DOHH2 (cell line): ENCODE measurements around the gene LAMA2.
"Not testable (repeated sequence)": the region's sequence is repeated elsewhere in the genome, so short reads cannot be mapped to it uniquely, and the experiment has no call there.

ENCODE experiments used
- H3F3A ChIP-seq: fragments of 200-600 bp; sonication (generic), shearing (Covaris generic); 2 replicates; pipeline ENCODE4 v1.6.0; 2016; ENCODE audit warnings: antibody characterized with exemption, mild to moderate bottlenecking; ENCODE audit not compliant: control insufficient read depth, insufficient read depth
- H3K27ac ChIP-seq: fragments of 200-600 bp; sonication (generic); 2 replicates; pipeline ENCODE4 v1.5.1; 2014; ENCODE audit warnings: low read depth, mild to moderate bottlenecking, low read length, moderate library complexity
- H3K27me3 ChIP-seq: fragments of 200-600 bp; sonication (generic); 2 replicates; pipeline ENCODE4 v1.6.1; 2014; ENCODE audit warnings: mild to moderate bottlenecking, low read length, mixed read lengths; ENCODE audit not compliant: control insufficient read depth
- H3K36me3 ChIP-seq: fragments of 200-600 bp; sonication (generic); 2 replicates; pipeline ENCODE4 v1.6.1; 2014; ENCODE audit warnings: mild to moderate bottlenecking, low read length, moderate library complexity, mixed read lengths; ENCODE audit not compliant: control insufficient read depth
- H3K4me1 ChIP-seq: fragments of 200-600 bp; sonication (generic); 2 replicates; pipeline ENCODE4 v1.6.1; 2014; ENCODE audit warnings: mild to moderate bottlenecking, low read length, mixed read lengths; ENCODE audit not compliant: control insufficient read depth
- H3K4me2 ChIP-seq: fragments of 200-600 bp; sonication (generic); 2 replicates; pipeline ENCODE4 v1.6.0; 2014; ENCODE audit warnings: mild to moderate bottlenecking, low read length, moderate library complexity
- H3K4me3 ChIP-seq: fragments of 200-600 bp; sonication (generic); 2 replicates; pipeline ENCODE4 v1.5.1; 2014; ENCODE audit warnings: mild to moderate bottlenecking, low read length, mixed read lengths
- H3K79me2 ChIP-seq: fragments of 200-600 bp; sonication (generic); 2 replicates; pipeline ENCODE4 v1.6.1; 2014; ENCODE audit warnings: mild to moderate bottlenecking, low read length, mixed read lengths; ENCODE audit not compliant: control insufficient read depth
- H3K9me2 ChIP-seq: fragments of 200-600 bp; sonication (generic); replicated peaks from 2 replicates; pipeline ENCODE4 v1.6.1; 2014; ENCODE audit warnings: mild to moderate bottlenecking, low read length, mixed read lengths; ENCODE audit not compliant: control insufficient read depth
- H3K9me3 ChIP-seq: fragments of 200-600 bp; sonication (generic); 2 replicates; pipeline ENCODE4 v1.6.1; 2014; ENCODE audit warnings: antibody characterized with exemption, low read length, mixed read lengths; ENCODE audit not compliant: control insufficient read depth, insufficient read depth
- H4K20me1 ChIP-seq: fragments of 200-600 bp; sonication (generic); 2 replicates; pipeline ENCODE4 v1.6.0; 2014; ENCODE audit warnings: low read depth, mild to moderate bottlenecking, antibody characterized with exemption, low read length, moderate library complexity; ENCODE audit not compliant: control insufficient read depth, insufficient read depth
- EZH2phosphoT487 ChIP-seq: fragments of 200-600 bp; sonication (generic); IDR thresholded peaks from 2 replicates; pipeline ENCODE4 v1.6.1; 2017; ENCODE audit warnings: borderline replicate concordance, mild to moderate bottlenecking, antibody characterized with exemption, low read length, moderate library complexity, mixed read lengths
- TF ChIP-seq, protein P1 (sequence below): fragments of 200-600 bp; sonication (generic); IDR thresholded peaks from one replicate; pipeline ENCODE4 v1.5.1; 2014; ENCODE audit warnings: antibody characterized with exemption, mild to moderate bottlenecking, low read depth, low read length; ENCODE audit not compliant: poor library complexity, severe bottlenecking

Gene LAMA2

DNA sequence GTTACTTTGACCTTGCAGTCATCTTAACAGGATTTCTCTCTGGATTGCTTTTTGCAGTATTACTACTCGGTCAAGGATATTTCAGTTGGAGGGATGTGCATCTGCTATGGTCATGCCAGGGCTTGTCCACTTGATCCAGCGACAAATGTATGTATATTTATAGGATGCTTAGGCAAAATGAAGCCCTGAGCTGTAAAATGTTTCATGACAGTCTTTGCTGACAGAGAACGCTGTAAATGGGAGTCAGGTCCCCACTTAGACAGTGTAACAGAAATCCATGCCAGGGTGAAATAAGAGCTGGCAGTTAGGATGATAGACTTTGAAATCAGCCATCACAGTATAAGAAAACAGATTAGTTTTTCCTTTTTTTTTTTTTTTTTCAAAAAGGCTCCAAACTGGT is 264.0 kb downstream of the LAMA2 start:
- Histone ChIP-seq H3K79me2 (no peaks in the 10 kb centered on the region), H3K27me3 (no peaks in the 10 kb centered on the region), H3K4me2 (no peak overlapping the region), H3K27ac (no peak overlapping the region), H3K9me3 (no peaks in the 10 kb centered on the region), H3F3A (no peaks in the 10 kb centered on the region), H4K20me1 (no peaks in the 10 kb centered on the region), H3K9me2 (no peaks in the 10 kb centered on the region), H3K36me3 (no peaks in the 10 kb centered on the region), H3K4me3 (no peak overlapping the region), H3K4me1 (no peaks in the 10 kb centered on the region)
- TF ChIP-seq, protein P1, sequence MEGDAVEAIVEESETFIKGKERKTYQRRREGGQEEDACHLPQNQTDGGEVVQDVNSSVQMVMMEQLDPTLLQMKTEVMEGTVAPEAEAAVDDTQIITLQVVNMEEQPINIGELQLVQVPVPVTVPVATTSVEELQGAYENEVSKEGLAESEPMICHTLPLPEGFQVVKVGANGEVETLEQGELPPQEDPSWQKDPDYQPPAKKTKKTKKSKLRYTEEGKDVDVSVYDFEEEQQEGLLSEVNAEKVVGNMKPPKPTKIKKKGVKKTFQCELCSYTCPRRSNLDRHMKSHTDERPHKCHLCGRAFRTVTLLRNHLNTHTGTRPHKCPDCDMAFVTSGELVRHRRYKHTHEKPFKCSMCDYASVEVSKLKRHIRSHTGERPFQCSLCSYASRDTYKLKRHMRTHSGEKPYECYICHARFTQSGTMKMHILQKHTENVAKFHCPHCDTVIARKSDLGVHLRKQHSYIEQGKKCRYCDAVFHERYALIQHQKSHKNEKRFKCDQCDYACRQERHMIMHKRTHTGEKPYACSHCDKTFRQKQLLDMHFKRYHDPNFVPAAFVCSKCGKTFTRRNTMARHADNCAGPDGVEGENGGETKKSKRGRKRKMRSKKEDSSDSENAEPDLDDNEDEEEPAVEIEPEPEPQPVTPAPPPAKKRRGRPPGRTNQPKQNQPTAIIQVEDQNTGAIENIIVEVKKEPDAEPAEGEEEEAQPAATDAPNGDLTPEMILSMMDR, result no peak
- TF ChIP-seq EZH2phosphoT487, result no peak

DNA sequence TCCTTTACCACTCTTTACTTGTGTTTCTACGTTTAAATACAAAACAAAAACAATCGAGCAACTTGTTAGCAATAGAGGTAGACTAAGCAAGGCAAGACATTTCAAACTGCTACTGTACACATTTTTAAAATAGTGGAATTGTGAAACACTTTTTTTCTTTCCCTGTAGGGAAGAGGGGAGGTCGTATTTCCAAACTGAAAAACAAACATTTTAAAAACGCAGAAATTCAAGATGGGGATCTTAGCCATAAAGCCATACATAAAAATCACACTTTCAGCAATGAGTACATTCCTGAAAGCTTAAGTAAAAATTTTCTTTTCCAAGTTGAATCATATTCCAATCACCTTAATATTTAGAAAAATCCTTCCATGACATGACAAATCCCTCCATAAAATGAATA is 267.6 kb downstream of the LAMA2 start:
- H3K4me2 ChIP-seq, result no peak overlapping the region
- no peak for TF ChIP-seq EZH2phosphoT487
- TF ChIP-seq, protein P1, result no peak
- no peaks in the 10 kb centered on the region for H4K20me1 ChIP-seq
- H3K79me2 ChIP-seq, result no peaks in the 10 kb centered on the region
- no peaks in the 10 kb centered on the region for H3K27me3 ChIP-seq
- no peaks in the 10 kb centered on the region for H3K4me1 ChIP-seq
- H3K9me2 ChIP-seq, result no peaks in the 10 kb centered on the region
- H3K4me3 ChIP-seq, result no peak overlapping the region
- no peaks in the 10 kb centered on the region for H3F3A ChIP-seq
- no peaks in the 10 kb centered on the region for H3K9me3 ChIP-seq
- H3K36me3 ChIP-seq, result no peaks in the 10 kb centered on the region
- no peak overlapping the region for H3K27ac ChIP-seq

DNA sequence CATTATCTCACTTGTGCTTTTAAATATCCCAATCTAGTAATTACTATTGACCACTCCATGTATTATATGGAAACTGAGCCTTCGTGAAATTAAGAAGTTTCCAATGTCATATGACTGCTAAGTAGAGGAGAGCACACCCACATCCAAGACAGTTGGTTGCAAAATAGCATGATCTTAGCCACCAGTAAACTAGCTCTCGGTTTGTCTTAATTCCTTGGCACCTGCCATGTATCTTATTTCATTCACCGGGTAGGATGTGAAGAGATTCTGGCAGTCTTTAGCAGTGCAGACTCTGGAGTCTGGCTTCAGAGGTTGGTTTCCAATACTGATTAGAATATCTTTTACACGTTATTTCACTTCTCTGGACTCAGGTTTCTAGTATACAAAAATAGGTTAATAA is 270.3 kb downstream of the LAMA2 start:
- TF ChIP-seq EZH2phosphoT487, result no peak
- TF ChIP-seq, protein P1, result no peak
- H3K9me2 ChIP-seq, result no peaks in the 10 kb centered on the region
- no peak overlapping the region for H3K4me2 ChIP-seq
- H3F3A ChIP-seq, result no peaks in the 10 kb centered on the region
- H3K4me1 ChIP-seq, result no peaks in the 10 kb centered on the region
- no peaks in the 10 kb centered on the region for H4K20me1 ChIP-seq
- no peaks in the 10 kb centered on the region for H3K9me3 ChIP-seq
- no peaks in the 10 kb centered on the region for H3K79me2 ChIP-seq
- H3K27me3 ChIP-seq, result no peaks in the 10 kb centered on the region
- no peaks in the 10 kb centered on the region for H3K36me3 ChIP-seq
- H3K27ac ChIP-seq, result no peak overlapping the region
- no peak overlapping the region for H3K4me3 ChIP-seq

DNA sequence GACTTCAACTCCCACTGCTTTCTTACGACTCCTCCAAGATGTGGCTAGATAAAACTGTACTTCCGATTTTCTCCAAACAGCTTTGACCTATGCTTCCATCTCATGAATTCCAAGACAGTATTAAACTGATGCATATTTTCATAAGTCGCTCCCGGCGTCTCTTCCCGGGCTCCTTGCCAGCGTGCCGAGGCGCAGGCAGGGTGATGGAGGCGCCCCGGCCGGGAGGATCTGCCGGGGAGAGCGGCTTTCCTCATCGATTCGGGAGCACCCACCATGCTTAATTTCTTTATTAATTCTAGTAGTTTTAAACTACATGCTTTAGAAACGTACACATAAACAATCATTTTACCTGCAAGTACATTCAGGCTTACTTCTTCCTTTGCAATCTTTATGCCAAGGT is 276.3 kb downstream of the LAMA2 start:
- H3K4me3 ChIP-seq, H3F3A ChIP-seq, H3K4me1 ChIP-seq, H3K36me3 ChIP-seq, H3K4me2 ChIP-seq, H3K79me2 ChIP-seq, H3K27ac ChIP-seq, H3K9me3 ChIP-seq, H3K27me3 ChIP-seq, H3K9me2 ChIP-seq, H4K20me1 ChIP-seq: not testable (repeated sequence)
